Measurements from ENCODE around the gene KCND3. TPM values are rescaled to one million over a fixed set of nuclear protein-coding genes. Genes with fewer than 3 reads are reported as not detected.
A peak's percentile ranks its signal among the peaks of the same experiment; 100 is the strongest.
"Not testable (repeated sequence)": the region's sequence is repeated elsewhere in the genome, so short reads cannot be mapped to it uniquely, and the experiment has no call there.

The KCND3 gene
- total RNA-seq, 1 donor from 2014 or later: 0.86 TPM

DNA sequence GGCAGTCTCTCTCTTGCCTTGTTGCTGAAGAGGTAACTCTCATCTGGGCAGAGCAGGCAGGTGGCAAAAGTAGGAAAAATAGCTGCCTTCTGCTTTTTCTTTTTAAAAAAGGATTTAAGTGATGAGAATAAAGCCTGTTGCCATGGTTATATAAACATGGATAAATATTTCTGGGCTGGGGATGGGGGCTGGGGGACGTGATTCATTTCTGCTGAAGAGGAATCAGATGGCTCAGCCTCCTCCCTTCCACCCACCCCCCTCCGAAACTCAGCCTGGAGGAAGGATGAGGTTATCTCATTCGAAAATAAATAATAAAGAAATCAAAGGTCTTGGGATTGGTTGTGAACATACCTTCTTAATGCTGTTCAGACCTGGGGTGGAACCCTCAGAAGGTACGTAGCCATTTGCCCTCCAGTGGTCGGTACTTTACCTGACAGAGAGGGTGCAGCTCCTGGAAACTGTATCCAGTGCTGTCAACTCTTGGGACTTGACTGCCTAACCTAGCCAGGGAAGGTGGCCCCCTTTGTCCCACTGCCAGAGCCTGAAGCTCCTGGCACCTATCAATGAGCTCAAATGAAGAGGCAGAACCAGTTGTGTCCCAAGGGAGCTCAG, 246.4 kb downstream of the KCND3 start:
- TF ChIP-seq, protein P1, sequence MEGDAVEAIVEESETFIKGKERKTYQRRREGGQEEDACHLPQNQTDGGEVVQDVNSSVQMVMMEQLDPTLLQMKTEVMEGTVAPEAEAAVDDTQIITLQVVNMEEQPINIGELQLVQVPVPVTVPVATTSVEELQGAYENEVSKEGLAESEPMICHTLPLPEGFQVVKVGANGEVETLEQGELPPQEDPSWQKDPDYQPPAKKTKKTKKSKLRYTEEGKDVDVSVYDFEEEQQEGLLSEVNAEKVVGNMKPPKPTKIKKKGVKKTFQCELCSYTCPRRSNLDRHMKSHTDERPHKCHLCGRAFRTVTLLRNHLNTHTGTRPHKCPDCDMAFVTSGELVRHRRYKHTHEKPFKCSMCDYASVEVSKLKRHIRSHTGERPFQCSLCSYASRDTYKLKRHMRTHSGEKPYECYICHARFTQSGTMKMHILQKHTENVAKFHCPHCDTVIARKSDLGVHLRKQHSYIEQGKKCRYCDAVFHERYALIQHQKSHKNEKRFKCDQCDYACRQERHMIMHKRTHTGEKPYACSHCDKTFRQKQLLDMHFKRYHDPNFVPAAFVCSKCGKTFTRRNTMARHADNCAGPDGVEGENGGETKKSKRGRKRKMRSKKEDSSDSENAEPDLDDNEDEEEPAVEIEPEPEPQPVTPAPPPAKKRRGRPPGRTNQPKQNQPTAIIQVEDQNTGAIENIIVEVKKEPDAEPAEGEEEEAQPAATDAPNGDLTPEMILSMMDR (conservative IDR thresholded peaks at IDR 0.05): no peak
- Mint-ChIP-seq H3K27me3 (ENCODE audit: low read depth) (peaks cover 31% of the 10 kb centered on the region), H3K36me3 (ENCODE audit: low read depth) (no peaks in the 10 kb centered on the region), H3K9me3 (no peaks in the 10 kb centered on the region), H3K4me3 (no peak overlapping the region), H3K27ac (ENCODE audit: unreplicated experiment) (no peak overlapping the region), H3K4me1 (peaks cover 23% of the 10 kb centered on the region)
- no peak for DNase-seq (ENCODE audit: low read depth, low spot score)

DNA sequence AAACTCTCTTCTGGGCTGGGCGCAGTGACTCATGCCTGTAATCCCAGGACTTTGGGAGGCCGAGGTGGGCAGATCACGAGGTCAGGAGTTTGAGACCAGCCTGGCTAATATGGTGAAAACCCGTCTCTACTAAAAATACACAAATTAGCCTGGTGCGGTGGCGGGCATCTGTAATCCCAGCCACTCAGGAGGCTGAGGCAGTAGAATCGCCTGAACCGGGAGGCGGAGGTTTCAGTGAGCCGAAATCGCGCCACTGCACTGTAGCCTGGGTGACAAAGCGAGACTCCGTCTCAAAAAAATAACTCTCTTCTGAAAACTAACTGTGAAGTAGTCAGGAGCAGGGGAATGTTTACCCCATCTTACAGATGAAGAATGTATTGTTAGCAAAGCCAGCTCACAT, 247.2 kb downstream of the KCND3 start:
- not testable (repeated sequence) for H3K9me3 Mint-ChIP-seq; H3K36me3 Mint-ChIP-seq (ENCODE audit: low read depth); DNase-seq (ENCODE audit: low read depth, low spot score); H3K4me3 Mint-ChIP-seq; H3K27ac Mint-ChIP-seq (ENCODE audit: unreplicated experiment)
- Mint-ChIP-seq H3K4me1 (peaks cover 27% of the 10 kb centered on the region), H3K27me3 (ENCODE audit: low read depth) (peaks cover 31% of the 10 kb centered on the region)

DNA sequence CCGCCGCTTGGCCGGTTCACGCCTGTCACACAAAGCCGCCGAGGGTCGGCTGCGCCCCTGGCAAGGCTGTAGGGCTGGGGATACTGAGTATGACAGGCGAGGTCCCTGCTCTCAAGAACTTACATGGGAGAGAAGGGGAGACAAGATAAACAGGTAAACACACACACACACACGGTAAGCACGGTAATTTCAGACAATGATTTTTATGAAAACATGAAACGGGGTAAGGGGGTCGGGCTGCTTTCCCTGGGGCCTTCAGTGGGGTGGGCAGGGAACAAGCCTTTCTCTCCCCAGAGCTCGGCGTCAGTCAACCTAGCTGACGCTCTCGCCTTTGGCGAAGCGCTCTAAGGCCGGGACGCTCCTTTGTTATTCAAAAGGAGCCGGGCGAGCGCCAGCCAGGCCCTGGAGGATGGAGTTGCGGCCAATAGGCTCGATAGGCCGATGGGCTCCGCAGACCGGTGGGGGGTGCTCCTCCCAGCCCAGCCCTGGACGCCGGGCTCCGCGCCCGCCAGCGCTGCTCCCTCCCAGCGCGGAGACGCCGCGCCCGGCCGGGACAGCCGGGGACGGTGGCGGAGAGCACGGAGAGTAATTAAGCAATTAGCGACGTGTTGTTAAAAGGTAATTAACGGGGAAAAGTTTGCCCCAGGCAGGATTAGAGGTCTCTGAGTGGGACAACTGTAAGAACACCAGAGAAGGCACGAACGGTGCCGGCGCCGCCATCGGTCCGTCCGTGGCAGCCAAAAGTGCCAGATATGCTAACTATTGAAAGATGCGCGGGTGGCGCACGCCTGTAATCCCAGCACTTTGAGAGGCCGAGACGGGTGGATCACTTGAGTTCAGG, 249.3 kb downstream of the KCND3 start:
- H3K36me3 Mint-ChIP-seq (ENCODE audit: low read depth): no peaks in the 10 kb centered on the region
- peaks cover 22% of the 10 kb centered on the region for H3K4me1 Mint-ChIP-seq
- peak; percentile 48 for DNase-seq (ENCODE audit: low read depth, low spot score)
- H3K27me3 Mint-ChIP-seq (ENCODE audit: low read depth): peaks cover 31% of the 10 kb centered on the region
- H3K27ac Mint-ChIP-seq (ENCODE audit: unreplicated experiment): peak overlapping the region; percentile 85
- TF ChIP-seq, protein P1 (conservative IDR thresholded peaks at IDR 0.05): no peak
- H3K4me3 Mint-ChIP-seq: peak overlapping the region; percentile 90
- no peaks in the 10 kb centered on the region for H3K9me3 Mint-ChIP-seq

GRCh38 chr1:111739194-111739924, 250.1 kb downstream of the KCND3 start, which contains the start of gene INKA2:
Gene INKA2 (minus strand): TSS chr1:111739395. CDS start chr1:111739242, 153 bp downstream.
- Mint-ChIP-seq H3K36me3 (ENCODE audit: low read depth) (no peaks in the 10 kb centered on the region), H3K4me3 (peak within 1 kb of the TSS; percentile 90), H3K27me3 (ENCODE audit: low read depth) (peaks cover 31% of the 10 kb centered on the region), H3K4me1 (peaks cover 22% of the 10 kb centered on the region), H3K27ac (ENCODE audit: unreplicated experiment) (peak within 1 kb of the TSS; percentile 85), H3K9me3 (no peaks in the 10 kb centered on the region)
- TF ChIP-seq, protein P1 (conservative IDR thresholded peaks at IDR 0.05): no peak
- DNase-seq (ENCODE audit: low read depth, low spot score): peak; percentile 70

DNA sequence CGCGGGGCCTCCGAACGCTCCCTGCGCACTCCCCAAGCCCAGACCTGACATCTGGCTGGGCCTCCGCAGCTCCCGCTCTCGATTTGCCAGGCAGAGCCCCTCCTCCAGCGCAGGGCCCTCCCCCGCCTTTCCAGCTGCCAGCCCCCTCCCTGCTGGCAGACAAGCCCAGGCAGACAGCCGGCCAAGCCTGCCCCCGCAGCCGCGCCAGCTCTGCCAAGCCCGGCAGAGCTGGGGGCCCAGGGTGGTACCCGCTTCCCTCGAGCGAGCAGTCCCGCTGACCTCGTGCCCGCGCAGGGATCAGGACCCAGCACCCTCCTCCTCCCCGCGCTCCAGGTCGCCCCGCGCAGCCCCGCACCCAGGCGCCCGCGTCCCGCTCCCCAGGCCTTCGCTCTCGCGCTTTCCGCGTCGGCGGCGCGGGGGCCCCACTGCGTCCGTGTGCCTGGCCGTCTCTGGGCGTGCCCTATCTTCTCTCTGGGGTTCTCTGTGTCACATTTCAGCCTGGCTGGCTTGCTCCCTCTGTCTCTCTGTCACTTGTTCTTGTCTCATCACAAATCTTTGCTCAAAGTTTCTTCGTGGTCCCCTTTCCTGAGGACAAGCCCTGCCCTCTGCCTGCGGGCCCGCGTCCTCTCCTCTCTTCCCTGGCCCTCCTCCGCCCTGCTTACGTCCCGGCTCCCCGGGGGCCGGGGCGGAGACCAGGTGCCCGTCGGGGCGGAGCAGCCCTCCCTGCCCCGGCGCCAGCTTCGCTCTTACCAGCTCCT, 250.9 kb downstream of the KCND3 start:
- Mint-ChIP-seq H3K4me3 (peak overlapping the region; percentile 90), H3K27ac (ENCODE audit: unreplicated experiment) (no peak overlapping the region), H3K27me3 (ENCODE audit: low read depth) (peaks cover 31% of the 10 kb centered on the region), H3K36me3 (ENCODE audit: low read depth) (no peaks in the 10 kb centered on the region), H3K9me3 (no peaks in the 10 kb centered on the region), H3K4me1 (peaks cover 22% of the 10 kb centered on the region)
- TF ChIP-seq, protein P1 (conservative IDR thresholded peaks at IDR 0.05): no peak
- DNase-seq (ENCODE audit: low read depth, low spot score): peak; percentile 14
